ENCODE data around the gene SLC12A7.
"Not testable (repeated sequence)": the region's sequence is repeated elsewhere in the genome, so short reads cannot be mapped to it uniquely, and the experiment has no call there.

Gene SLC12A7

GRCh38 chr5:1031306-1031959 lies 80.4 kb downstream of the SLC12A7 start:
- DNase-seq: no peak

GRCh38 chr5:1030801-1031271 lies 81.0 kb downstream of the SLC12A7 start:
- no peak for DNase-seq

- DNase-seq: no peak
Observed at GRCh38 chr5:1029945-1030625, 81.8 kb downstream of the SLC12A7 start.

GRCh38 chr5:1029282-1029944 lies 82.5 kb downstream of the SLC12A7 start:
- no peak for DNase-seq

DNA sequence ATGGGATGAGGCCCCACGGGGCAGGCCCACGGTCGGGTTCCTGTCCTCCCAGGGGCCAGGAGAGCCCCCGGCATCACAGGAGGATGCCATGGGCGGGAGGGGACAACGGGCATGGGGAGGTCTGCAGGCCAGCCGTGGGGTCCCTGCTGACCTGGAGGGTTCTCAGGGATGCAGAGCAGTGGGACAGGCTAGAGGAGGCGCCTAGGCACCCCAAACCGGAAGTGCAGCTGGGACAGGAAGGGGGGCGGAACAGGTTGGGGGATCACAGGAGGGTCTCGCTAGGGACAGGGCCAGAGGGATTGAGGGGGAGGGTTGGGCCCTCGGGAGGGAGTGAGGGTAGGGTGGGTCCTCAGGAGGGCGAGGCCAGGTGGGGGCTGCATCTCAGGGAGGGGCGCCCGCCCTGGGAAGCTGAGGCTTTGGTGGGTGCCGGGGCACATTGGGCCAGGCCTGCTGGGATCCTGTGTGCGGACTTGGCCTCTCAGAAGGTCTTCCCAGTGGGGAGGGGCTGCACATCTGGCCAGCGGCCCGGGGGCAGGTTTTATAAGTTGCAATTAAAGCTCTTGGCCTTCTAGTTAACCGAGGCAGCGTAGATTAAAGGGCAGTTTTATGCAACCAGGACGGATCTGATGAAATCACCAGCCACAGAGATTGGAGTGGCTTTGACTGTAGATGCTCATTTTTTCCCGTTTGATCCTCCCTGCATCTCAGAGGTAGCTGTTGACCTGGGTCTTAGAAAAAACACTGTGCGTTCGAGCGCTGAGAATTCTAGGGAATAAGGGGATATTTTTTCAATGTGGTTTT lies 83.2 kb downstream of the SLC12A7 start:
- DNase-seq: no peak

GRCh38 chr5:1027631-1028441 lies 84.0 kb downstream of the SLC12A7 start:
- no peak for DNase-seq

GRCh38 chr5:1026700-1027621 lies 84.9 kb downstream of the SLC12A7 start:
- no peak for DNase-seq

DNA sequence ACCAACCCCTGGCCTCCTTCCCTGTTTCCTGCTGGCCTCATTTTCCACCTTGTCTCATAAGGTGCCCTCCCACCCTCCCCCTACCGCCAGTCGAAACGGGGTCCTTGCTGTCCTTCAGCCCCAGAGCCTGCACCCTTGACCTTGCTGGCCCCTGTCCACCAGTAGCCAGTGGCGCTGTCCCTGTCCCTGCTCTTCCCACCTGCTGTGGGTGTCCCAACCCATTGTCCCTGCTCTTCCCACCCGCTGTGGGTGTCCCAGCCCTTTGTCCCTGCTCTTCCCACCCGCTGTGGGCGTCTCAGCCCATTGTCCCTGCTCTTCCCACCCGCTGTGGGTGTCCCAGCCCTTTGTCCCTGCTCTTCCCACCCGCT lies 89.9 kb downstream of the SLC12A7 start:
- not testable (repeated sequence) for DNase-seq

GRCh38 chr5:1021136-1021968 lies 90.5 kb downstream of the SLC12A7 start:
- no peak for DNase-seq

DNA sequence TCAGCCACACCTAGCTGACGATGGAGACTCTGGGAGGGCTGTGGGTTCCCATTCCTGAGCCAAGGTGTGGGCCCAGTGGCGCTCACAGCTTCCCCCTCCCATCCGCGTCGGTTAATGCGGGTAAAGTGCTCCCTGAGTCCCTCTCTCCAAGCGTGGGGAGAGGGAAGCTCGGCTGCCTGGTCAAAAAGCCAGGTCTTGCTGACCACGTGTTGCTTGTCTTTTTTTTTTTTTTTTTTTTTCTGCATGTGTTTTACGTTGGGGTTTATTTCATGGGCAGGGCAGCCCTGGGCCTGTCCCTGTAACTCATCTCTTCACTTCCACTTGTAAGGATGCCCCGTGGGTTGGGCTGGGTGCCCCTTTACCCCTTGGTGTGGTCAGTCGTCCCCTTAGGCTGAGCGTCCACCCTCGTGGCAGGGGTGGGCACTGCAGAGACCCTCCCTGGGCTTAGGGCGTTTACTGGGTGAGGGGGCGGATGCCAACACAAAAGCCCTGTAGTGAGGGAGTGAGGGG lies 91.4 kb downstream of the SLC12A7 start:
- no peak for DNase-seq

DNA sequence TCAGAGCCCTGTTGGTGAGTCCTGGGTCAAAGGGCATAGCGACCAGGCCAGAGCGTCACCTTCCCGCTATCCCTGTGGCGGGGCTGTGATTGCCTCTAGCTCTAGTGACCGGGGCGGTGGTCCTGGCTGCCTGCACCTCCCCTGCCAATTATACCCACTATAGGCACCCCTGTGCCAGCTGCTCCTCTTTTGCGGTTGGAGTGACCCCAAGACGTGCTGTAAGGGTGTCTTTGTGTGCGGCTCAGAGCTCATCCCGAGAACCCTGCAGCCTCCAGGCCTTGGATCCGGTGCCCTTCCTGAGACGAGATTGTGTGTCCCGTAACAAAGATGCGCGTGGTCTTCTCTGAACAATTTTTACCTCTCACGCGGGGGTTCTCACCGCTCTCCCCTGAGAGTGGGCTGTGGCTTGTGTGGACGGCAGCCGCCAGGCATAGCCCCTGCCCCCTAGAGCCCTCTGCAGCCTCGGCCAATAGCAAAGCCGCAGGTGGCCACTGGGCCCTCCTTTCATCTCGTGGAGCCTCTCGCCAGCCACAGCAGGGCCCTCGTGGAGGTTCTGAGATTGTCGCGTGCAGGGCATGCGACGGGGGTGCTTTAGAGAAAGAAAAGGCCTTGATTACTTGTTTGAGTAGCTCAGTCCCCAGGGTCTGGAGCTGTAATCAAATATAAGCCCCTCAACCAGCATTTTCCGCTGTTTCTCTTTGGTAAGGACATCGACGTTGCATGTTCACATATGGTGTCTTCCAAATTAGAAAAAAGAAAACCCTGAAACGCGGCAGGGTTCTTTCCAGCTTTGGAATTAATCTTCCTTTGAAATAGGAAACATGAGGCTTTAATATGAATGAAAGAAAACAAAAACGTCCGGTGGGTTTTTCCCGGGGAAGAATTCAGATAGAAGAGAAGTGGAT lies 92.6 kb downstream of the SLC12A7 start:
- no peak for DNase-seq

- DNase-seq: no peak
Observed at GRCh38 chr5:1018596-1018995, 93.3 kb downstream of the SLC12A7 start.

DNA sequence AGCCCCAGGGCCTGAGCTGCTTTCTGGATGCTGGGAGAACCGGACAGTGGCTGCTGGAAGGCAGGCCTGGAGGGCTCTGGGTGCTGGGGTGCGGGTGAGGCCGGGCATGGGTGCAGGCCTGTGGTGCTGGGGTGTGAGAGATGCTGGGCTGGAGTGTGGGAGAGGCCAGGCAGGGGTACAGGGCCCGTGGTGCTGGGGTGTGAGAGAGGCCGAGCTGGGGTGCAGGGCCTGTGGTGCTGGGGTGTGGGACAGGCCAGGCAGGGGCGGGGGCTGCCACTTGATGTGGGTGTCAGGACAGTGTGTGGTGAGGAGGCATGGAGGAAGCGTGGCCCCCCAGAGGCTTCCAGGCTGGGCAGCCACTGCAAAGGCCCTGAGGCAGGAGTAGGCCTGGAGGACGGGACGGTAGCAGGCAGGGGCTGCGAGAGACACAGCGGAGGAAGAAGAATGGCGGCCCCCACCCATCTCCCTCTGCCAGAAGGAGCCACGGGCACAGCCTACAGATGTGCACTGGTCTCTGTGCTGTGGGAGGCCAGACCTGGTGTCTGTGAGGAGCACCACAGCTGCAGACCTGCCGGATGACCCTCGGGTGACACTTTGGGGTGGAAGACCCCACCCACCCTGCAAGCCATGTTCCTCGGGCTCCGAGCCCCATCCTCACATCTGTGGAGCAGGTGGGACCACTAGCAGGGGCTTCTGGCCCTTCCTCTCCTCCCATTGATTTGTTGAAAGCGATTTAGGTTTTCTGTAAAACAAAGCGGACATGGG lies 94.0 kb downstream of the SLC12A7 start:
- no peak for DNase-seq

DNA sequence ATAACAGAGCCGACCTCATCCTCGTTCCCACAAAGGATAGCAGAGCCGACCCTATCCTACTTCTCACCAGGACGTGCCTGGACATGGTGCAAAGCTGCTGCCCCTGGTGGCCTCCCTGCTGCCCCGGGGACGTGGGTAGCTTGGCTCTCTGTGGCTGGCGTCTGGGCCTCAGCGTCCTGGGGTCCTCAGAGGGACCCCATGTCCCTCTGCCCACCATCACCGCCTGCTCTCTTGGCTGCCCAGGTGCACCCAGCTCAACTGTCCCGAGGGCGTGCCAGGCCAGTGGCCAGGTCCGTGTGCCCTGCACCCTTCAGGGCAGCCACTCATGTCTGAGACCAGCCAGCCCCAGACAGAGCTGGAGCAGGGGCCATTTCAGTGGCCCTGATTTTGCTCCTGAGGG lies 94.8 kb downstream of the SLC12A7 start:
- no peak for DNase-seq

- no peak for DNase-seq
Observed at GRCh38 chr5:1016476-1016875, 95.4 kb downstream of the SLC12A7 start.

DNA sequence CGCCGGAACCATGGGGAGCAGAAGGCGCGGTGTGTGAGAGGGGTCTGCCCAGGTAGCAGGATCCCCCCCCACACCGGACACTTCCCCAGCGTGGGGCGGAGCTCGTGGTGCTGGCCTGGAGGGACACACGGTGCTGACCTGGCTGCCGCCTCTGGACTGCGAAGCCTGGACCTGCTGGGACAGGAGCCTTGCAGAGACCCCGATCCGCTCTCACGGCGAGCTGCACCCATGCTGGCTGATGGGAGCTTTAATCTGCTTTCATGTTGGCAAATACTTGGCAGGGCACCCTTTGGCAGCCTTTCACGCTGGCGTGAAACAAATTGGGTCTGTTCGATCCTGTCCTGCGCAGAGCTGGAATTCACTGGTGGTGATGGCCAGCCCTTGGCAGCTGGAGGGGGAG lies 95.8 kb downstream of the SLC12A7 start:
- no peak for DNase-seq

DNA sequence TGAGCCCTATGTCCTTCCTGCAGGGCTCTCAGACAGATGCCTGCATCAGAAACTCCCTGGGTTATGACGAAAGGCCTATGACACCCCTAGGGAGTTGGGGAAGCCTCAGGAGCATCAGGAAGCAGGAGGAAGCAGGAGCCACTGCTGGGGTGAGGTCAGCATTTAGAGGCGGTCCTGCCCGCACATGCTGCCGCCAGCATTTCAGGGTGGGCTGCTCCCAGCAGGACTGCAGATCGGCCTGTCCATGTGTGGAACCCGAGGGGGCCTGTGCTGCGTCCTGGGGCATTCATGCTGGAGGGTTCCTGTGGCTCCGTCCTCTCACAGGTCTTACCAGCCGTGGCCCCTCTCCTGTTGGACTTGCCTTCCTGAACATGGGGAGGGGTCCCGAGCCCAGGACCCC lies 96.4 kb downstream of the SLC12A7 start:
- DNase-seq: no peak

DNA sequence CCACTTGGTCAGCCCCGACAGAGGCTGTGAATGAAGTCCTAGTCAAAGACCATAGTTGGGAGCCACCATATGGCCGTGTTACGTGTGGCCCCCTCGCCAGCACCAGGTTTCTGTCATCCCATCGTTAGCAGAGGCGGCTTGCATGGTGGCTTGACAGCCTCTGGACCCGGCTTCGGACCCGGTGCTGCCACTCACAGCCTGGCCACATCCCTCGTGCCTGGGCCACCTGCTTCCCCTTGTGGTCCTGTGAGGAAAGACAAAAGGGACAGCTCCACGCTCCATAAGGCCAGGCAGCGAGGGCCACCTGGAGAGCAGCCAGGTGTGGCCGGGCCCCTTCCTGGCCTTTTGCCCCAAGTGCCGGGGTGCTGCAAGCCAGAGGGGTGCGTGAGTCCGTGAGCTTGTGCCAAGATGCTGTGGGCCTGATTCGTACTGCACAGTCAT lies 97.1 kb downstream of the SLC12A7 start:
- no peak for DNase-seq
